H1 (cell line): ENCODE data around the gene SCAI. TPM values are rescaled to one million over a fixed set of nuclear protein-coding genes. Genes with fewer than 3 reads are reported as not detected.
"Not testable (repeated sequence)": the region's sequence is repeated elsewhere in the genome, so short reads cannot be mapped to it uniquely, and the experiment has no call there.

Experiments used
- CTCF ChIA-PET: fragments of 300-600 bp; sonication (Branson Sonifier 250); formaldehyde crosslinking; loops from one replicate; lab custom pipeline; 2021; ENCODE audit not compliant: partially characterized antibody; lab: Charles Lee
- POLR2A ChIA-PET: fragments of 300-600 bp; sonication (Branson Sonifier 250); formaldehyde crosslinking; loops from one replicate; lab custom pipeline; 2021; ENCODE audit warnings: inconsistent platforms; ENCODE audit not compliant: partially characterized antibody; lab: Charles Lee
- DNase-seq, 2 experiments: peaks; one replicate each; pipeline versions ENCODE4 v3.0.0 to v3.0.0-alpha.2; 2010 to 2022; ENCODE audit warnings: low spot score in 2 of 2, low read depth in 1 of 2, mixed read lengths in 1 of 2
- FAIRE-seq: peaks from 2 replicates; lab custom pipeline; 2011; peaks lifted over from hg19 to GRCh38; lab: Jason Lieb, UNC
- H2AFZ ChIP-seq: 2 replicates; pipeline ENCODE4 v1.8.1; 2012; ENCODE audit warnings: low read length, inconsistent platforms
- H2AK5ac ChIP-seq: 2 replicates; pipeline ENCODE4 v1.6.1; 2013; ENCODE audit warnings: low read depth, low read length
- H2BK120ac ChIP-seq: replicated peaks from 2 replicates; pipeline ENCODE3; 2013; ENCODE audit warnings: low read depth, low read length, inconsistent platforms
- H2BK12ac ChIP-seq: 2 replicates; pipeline ENCODE4 v1.6.1; 2013; ENCODE audit warnings: low read depth, low read length
- H2BK15ac ChIP-seq: 2 replicates; pipeline ENCODE4 v1.6.1; 2013; ENCODE audit warnings: low read length
- H2BK20ac ChIP-seq: 2 replicates; pipeline ENCODE4 v1.6.1; 2013; ENCODE audit warnings: low read length
- H2BK5ac ChIP-seq: 2 replicates; pipeline ENCODE4 v1.6.1; 2013; ENCODE audit warnings: low read depth, low read length
- H3K14ac ChIP-seq: 2 replicates; pipeline ENCODE4 v1.6.1; 2013; ENCODE audit warnings: inconsistent platforms; ENCODE audit not compliant: insufficient read length
- H3K18ac ChIP-seq: 2 replicates; pipeline ENCODE4 v1.6.1; 2013; ENCODE audit warnings: low read length; ENCODE audit errors: extremely low read depth
- H3K23ac ChIP-seq: 2 replicates; pipeline ENCODE4 v1.6.1; 2013; ENCODE audit warnings: inconsistent platforms; ENCODE audit not compliant: insufficient read length
- H3K23me2 ChIP-seq: 2 replicates; pipeline ENCODE4 v1.6.1; 2013; ENCODE audit warnings: low read depth, low read length
- H3K27ac ChIP-seq: 2 replicates; pipeline ENCODE4 v1.6.1; 2011; ENCODE audit warnings: low read depth, low read length, inconsistent platforms
- H3K27me3 ChIP-seq, 4 experiments: replicated peaks in 1 of 4; 1 replicate in 1 of 4; 2 replicates in 3 of 4; pipeline versions ENCODE4 v1.6.1 to v1.8.1; 2011 to 2013; ENCODE audit warnings: low read length in 3 of 4, mild to moderate bottlenecking in 3 of 4, inconsistent platforms in 2 of 4, mixed read lengths in 2 of 4, moderate library complexity in 1 of 4; ENCODE audit not compliant: control insufficient read depth in 3 of 4, insufficient read depth in 3 of 4; ENCODE audit errors: extremely low read depth in 1 of 4
- H3K36me3 ChIP-seq, 4 experiments: 2 replicates each; pipeline versions ENCODE4 v1.6.1 to v1.8.1; 2011 to 2013; ENCODE audit warnings: mild to moderate bottlenecking in 4 of 4, low read length in 3 of 4, moderate library complexity in 2 of 4, control low read depth in 1 of 4, inconsistent platforms in 1 of 4; ENCODE audit not compliant: insufficient read depth in 4 of 4, control insufficient read depth in 2 of 4
- H3K4ac ChIP-seq: replicated peaks from 2 replicates; pipeline ENCODE3; 2013; ENCODE audit warnings: low read length, low read depth, mixed read lengths, inconsistent platforms; ENCODE audit not compliant: insufficient read length
- H3K4me1 ChIP-seq, 4 experiments: replicated peaks in 1 of 4; 1 replicate in 1 of 4; 2 replicates in 3 of 4; pipeline versions ENCODE4 v1.6.1 to v1.8.1; 2011 to 2013; ENCODE audit warnings: low read length in 3 of 4, inconsistent platforms in 2 of 4, mixed read lengths in 1 of 4; ENCODE audit not compliant: insufficient read depth in 4 of 4, control insufficient read depth in 3 of 4
- H3K4me2 ChIP-seq, 2 experiments: 2 replicates each; pipeline versions ENCODE4 v1.6.1 to v1.8.1; 2011 to 2013; ENCODE audit warnings: low read depth in 2 of 2, low read length in 2 of 2, control low read depth in 1 of 2, inconsistent platforms in 1 of 2, mild to moderate bottlenecking in 1 of 2; ENCODE audit not compliant: insufficient read depth in 1 of 2
- H3K4me3 ChIP-seq, 4 experiments: fragments of 200-600, 300-600 bp in 1 of 4; sonication (generic), shearing (Covaris generic), sonication (Bioruptor Twin) in 1 of 4; 2 replicates each; pipeline versions ENCODE4 v1.5.1 to v1.8.1; 2011 to 2016; ENCODE audit warnings: low read length in 4 of 4, low read depth in 3 of 4, control low read depth in 2 of 4, inconsistent platforms in 2 of 4, mild to moderate bottlenecking in 2 of 4, mixed read lengths in 1 of 4, moderate library complexity in 1 of 4; ENCODE audit not compliant: insufficient read depth in 2 of 4; ENCODE audit errors: extremely low read depth in 1 of 4
- H3K56ac ChIP-seq: replicated peaks from 2 replicates; pipeline ENCODE3; 2013; ENCODE audit warnings: low read depth, mild to moderate bottlenecking, mixed read lengths, low read length, inconsistent platforms; ENCODE audit not compliant: insufficient read length
- H3K79me1 ChIP-seq: 2 replicates; pipeline ENCODE4 v1.6.1; 2013; ENCODE audit warnings: low read depth, low read length, control low read depth
- H3K79me2 ChIP-seq, 2 experiments: 2 replicates each; pipeline versions ENCODE4 v1.6.1 to v1.8.1; 2012 to 2013; ENCODE audit warnings: low read length in 2 of 2, mild to moderate bottlenecking in 2 of 2, inconsistent platforms in 1 of 2; ENCODE audit not compliant: insufficient read depth in 2 of 2, control insufficient read depth in 1 of 2
- H3K9ac ChIP-seq, 4 experiments: replicated peaks in 1 of 4; 1 replicate in 1 of 4; 2 replicates in 3 of 4; pipeline versions ENCODE4 v1.6.1 to v1.8.1; 2011 to 2013; ENCODE audit warnings: low read depth in 3 of 4, low read length in 3 of 4, control low read depth in 2 of 4, mild to moderate bottlenecking in 2 of 4, moderate library complexity in 2 of 4, inconsistent platforms in 1 of 4; ENCODE audit errors: extremely low read depth in 1 of 4
- H3K9me3 ChIP-seq, 2 experiments: 2 replicates each; pipeline versions ENCODE4 v1.6.1 to v1.8.1; 2012 to 2013; ENCODE audit warnings: mild to moderate bottlenecking in 2 of 2, moderate library complexity in 2 of 2, control low read depth in 1 of 2, inconsistent platforms in 1 of 2, low read depth in 1 of 2, low read length in 1 of 2, mixed read lengths in 1 of 2; ENCODE audit not compliant: insufficient read depth in 2 of 2
- H4K20me1 ChIP-seq, 2 experiments: replicated peaks in 1 of 2; 2 replicates each; pipeline versions ENCODE3 to v1.8.1; 2011 to 2013; ENCODE audit warnings: inconsistent platforms in 2 of 2, low read length in 2 of 2, mild to moderate bottlenecking in 1 of 2; ENCODE audit not compliant: insufficient read depth in 2 of 2, control insufficient read depth in 1 of 2
- H4K5ac ChIP-seq: 2 replicates; pipeline ENCODE4 v1.6.1; 2013; ENCODE audit warnings: low read length, low read depth, mixed read lengths, inconsistent platforms; ENCODE audit not compliant: insufficient read length
- H4K8ac ChIP-seq: 2 replicates; pipeline ENCODE4 v1.8.0; 2013; ENCODE audit warnings: mild to moderate bottlenecking, moderate library complexity, low read length, inconsistent platforms; ENCODE audit not compliant: insufficient read depth; ENCODE audit errors: extremely low read depth
- H4K91ac ChIP-seq: replicated peaks from 2 replicates; pipeline ENCODE3; 2013; ENCODE audit warnings: low read length, mixed read lengths, inconsistent platforms; ENCODE audit not compliant: insufficient read length
- WGBS, 2 experiments: shearing (Covaris generic) in 1 of 2; methylation state at CpG; one replicate each; pipeline versions ENCODE4 v1.1.6 to v1.1.7; 2013 to 2015; ENCODE audit warnings: low lambda C conversion rate in 2 of 2, mixed read lengths in 2 of 2, inconsistent platforms in 1 of 2, low coverage in 1 of 2, missing lambda C conversion rate in 1 of 2; ENCODE audit not compliant: insufficient replicate concordance in 2 of 2, insufficient coverage in 1 of 2, insufficient read length in 1 of 2; ENCODE audit errors: extremely low coverage in 1 of 2, missing lambda C conversion rate in 1 of 2; 5-methylcytosine and 5-hydroxymethylcytosine counted together
- polyA plus RNA-seq, 7 experiments: library from polyadenylated mRNA; depleted of rRNA in 3 of 7; stranded (reverse) in 5 of 7; unstranded in 2 of 7; fragments of >200 nt in 5 of 7; fragments of 200-250 nt in 2 of 7; gene quantifications; 1 replicate in 5 of 7; 2 replicates in 1 of 7; 4 replicates in 1 of 7; pipeline versions ENCODE4 v1.2.1 to v1.2.3, GENCODE V29; 2011 to 2013; ENCODE audit warnings: missing spikeins in 2 of 7, mixed read lengths in 2 of 7
- total RNA-seq: library from RNA; stranded (reverse); fragmentation: NEBNext Ultra II Directional; extraction: Animal tissue kit (Norgen Biotek cat#: 25700); gene quantifications from 2 replicates; pipeline ENCODE4 v1.2.1, GENCODE V29; 2021

Gene SCAI
- total and polyA plus RNA-seq, 2 of the 8 experiments (the other 6 are each of a cell fraction or from before 2014, with no cell fraction given): 6.4 to 19.8 TPM

DNA sequence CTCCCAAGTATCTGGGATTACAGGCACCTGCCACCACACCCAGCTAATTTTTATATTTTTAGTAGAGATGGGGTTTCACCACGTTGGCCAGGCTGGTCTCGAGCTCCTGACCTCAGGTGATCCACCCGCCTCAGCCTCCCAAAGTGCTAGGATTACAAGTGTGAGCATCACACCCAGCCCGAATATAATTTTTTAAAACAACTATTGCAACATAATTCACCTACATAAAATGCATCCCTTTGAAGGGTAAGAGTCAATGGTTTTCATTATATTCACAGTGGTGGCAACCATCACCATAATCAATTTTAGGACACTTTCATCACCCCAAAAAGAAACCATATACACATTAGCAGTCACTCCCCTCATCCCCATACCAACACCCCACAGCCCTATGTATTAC, 36.4 kb upstream of the SCAI start:
- H3K4me2 ChIP-seq, H4K5ac ChIP-seq, H3K56ac ChIP-seq, H3K9me3 ChIP-seq, H2BK12ac ChIP-seq, H3K18ac ChIP-seq, H3K9ac ChIP-seq, FAIRE-seq, H2AK5ac ChIP-seq, H3K27ac ChIP-seq, H3K23ac ChIP-seq, H2BK20ac ChIP-seq, H2BK15ac ChIP-seq, H3K23me2 ChIP-seq, H3K14ac ChIP-seq, H3K36me3 ChIP-seq, H3K79me1 ChIP-seq, H3K4me1 ChIP-seq, DNase-seq, H4K8ac ChIP-seq, H2BK5ac ChIP-seq, H3K27me3 ChIP-seq, H3K4ac ChIP-seq, H2BK120ac ChIP-seq, H3K4me3 ChIP-seq, H2AFZ ChIP-seq, POLR2A ChIA-PET, H4K91ac ChIP-seq: not testable (repeated sequence)
- CTCF ChIA-PET: interaction anchor here (1.3 kb wide), 1 partner anchor 12 kb away, joined by 6 read pairs; no protein-coding TSS in a partner anchor
- Histone ChIP-seq H4K20me1 (peaks cover 11% of the 10 kb centered on the region in 2 experiments), H3K79me2 (peaks cover 9 to 93% of the 10 kb centered on the region in 2 experiments; a peak in 3 of 4 replicates)
- 100% methylated on average over 4 of the region's 4 CpGs; no CpG with 5 or more reads in 1 of the 2 experiments for WGBS, 2 experiments
